ENCODE data around the gene ACADVL.

DNA sequence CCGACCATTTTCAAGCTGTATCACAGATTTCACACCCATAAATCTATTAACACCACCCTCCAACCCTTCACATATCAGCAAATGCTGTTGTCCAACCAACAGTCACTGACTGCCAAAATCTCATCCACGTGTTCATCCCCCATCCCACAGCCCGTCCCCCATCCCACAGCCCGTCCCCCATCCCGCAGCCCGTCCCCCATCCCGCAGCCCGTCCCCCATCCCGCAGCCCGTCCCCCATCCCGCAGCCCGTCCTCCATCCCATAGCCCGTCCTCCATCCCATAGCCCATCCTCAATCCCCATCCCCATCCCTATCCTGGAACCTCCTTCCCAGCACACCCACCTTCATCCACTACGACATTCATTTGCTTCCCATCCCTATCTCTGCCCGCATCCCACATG lies 14.2 kb upstream of the ACADVL start:
- TF ChIP-seq, protein P1, sequence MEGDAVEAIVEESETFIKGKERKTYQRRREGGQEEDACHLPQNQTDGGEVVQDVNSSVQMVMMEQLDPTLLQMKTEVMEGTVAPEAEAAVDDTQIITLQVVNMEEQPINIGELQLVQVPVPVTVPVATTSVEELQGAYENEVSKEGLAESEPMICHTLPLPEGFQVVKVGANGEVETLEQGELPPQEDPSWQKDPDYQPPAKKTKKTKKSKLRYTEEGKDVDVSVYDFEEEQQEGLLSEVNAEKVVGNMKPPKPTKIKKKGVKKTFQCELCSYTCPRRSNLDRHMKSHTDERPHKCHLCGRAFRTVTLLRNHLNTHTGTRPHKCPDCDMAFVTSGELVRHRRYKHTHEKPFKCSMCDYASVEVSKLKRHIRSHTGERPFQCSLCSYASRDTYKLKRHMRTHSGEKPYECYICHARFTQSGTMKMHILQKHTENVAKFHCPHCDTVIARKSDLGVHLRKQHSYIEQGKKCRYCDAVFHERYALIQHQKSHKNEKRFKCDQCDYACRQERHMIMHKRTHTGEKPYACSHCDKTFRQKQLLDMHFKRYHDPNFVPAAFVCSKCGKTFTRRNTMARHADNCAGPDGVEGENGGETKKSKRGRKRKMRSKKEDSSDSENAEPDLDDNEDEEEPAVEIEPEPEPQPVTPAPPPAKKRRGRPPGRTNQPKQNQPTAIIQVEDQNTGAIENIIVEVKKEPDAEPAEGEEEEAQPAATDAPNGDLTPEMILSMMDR (IDR thresholded peaks at IDR 0.05; ENCODE audit: low read depth, low read length, missing input control), result no peak
- TF ChIP-seq NR2F2 (IDR thresholded peaks at IDR 0.05), result no peak
- TF ChIP-seq, protein P2, sequence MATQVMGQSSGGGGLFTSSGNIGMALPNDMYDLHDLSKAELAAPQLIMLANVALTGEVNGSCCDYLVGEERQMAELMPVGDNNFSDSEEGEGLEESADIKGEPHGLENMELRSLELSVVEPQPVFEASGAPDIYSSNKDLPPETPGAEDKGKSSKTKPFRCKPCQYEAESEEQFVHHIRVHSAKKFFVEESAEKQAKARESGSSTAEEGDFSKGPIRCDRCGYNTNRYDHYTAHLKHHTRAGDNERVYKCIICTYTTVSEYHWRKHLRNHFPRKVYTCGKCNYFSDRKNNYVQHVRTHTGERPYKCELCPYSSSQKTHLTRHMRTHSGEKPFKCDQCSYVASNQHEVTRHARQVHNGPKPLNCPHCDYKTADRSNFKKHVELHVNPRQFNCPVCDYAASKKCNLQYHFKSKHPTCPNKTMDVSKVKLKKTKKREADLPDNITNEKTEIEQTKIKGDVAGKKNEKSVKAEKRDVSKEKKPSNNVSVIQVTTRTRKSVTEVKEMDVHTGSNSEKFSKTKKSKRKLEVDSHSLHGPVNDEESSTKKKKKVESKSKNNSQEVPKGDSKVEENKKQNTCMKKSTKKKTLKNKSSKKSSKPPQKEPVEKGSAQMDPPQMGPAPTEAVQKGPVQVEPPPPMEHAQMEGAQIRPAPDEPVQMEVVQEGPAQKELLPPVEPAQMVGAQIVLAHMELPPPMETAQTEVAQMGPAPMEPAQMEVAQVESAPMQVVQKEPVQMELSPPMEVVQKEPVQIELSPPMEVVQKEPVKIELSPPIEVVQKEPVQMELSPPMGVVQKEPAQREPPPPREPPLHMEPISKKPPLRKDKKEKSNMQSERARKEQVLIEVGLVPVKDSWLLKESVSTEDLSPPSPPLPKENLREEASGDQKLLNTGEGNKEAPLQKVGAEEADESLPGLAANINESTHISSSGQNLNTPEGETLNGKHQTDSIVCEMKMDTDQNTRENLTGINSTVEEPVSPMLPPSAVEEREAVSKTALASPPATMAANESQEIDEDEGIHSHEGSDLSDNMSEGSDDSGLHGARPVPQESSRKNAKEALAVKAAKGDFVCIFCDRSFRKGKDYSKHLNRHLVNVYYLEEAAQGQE (IDR thresholded peaks at IDR 0.05), result no peak
- TF ChIP-seq TAF1 (conservative IDR thresholded peaks at IDR 0.05), result no peak
- TF ChIP-seq SP1 (IDR thresholded peaks at IDR 0.05), result no peak
- TF ChIP-seq, protein P3, sequence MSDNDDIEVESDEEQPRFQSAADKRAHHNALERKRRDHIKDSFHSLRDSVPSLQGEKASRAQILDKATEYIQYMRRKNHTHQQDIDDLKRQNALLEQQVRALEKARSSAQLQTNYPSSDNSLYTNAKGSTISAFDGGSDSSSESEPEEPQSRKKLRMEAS (IDR thresholded peaks at IDR 0.05), result no peak
- TF ChIP-seq YY1 (IDR thresholded peaks at IDR 0.05), result no peak
- TF ChIP-seq HNF4A (conservative IDR thresholded peaks at IDR 0.05), result no peak

All from liver (tissue), 3 donors.